ENCODE measurements around the gene LPCAT4. TPM values are rescaled to one million over a fixed set of nuclear protein-coding genes. Genes with fewer than 3 reads are reported as not detected.
"Not testable (repeated sequence)": the region's sequence is repeated elsewhere in the genome, so short reads cannot be mapped to it uniquely, and the experiment has no call there.

LPCAT4 gene
- total RNA-seq, 4 donors from 2014 or later: 11.8 to 40.2 (median 32.6) TPM

DNA sequence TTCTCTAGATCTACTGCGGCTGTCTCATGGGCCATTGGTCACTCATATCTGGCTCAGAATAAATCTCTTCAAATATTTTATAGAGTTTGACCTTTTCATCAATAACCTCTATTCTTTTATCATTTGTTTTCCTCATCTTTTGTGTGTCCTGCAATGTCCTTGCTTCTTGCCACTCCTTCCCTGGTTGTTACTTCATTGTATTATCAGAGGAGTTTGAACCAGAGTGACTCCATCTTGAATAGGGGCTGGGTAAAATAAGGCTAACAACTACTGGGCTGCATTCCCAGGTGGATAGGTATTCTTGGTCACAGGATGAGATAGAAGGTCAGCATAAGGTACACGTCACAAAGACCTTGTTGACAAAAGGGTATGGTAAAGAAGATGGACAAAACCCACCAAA is 9.9 kb upstream of the LPCAT4 start:
- H3K9me3 ChIP-seq: no peaks in the 10 kb centered on the region
- 96 to 100% methylated on average over 1 to 2 of the region's 2 CpGs for WGBS, 2 donors
- TF ChIP-seq POLR2A (IDR thresholded peaks at IDR 0.05): no peak
- TF ChIP-seq, protein P1, sequence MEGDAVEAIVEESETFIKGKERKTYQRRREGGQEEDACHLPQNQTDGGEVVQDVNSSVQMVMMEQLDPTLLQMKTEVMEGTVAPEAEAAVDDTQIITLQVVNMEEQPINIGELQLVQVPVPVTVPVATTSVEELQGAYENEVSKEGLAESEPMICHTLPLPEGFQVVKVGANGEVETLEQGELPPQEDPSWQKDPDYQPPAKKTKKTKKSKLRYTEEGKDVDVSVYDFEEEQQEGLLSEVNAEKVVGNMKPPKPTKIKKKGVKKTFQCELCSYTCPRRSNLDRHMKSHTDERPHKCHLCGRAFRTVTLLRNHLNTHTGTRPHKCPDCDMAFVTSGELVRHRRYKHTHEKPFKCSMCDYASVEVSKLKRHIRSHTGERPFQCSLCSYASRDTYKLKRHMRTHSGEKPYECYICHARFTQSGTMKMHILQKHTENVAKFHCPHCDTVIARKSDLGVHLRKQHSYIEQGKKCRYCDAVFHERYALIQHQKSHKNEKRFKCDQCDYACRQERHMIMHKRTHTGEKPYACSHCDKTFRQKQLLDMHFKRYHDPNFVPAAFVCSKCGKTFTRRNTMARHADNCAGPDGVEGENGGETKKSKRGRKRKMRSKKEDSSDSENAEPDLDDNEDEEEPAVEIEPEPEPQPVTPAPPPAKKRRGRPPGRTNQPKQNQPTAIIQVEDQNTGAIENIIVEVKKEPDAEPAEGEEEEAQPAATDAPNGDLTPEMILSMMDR (IDR thresholded peaks at IDR 0.05): no peak
- no peak for DNase-seq
- no peaks in the 10 kb centered on the region for H3K27me3 ChIP-seq
- intact Hi-C loops (cut with DNase I): no loop called here
- H3K27ac ChIP-seq: no peak overlapping the region
- H3K36me3 ChIP-seq: peaks cover 0 to 9% (median 0%) of the 10 kb centered on the region in 3 donors
- H3K4me1 ChIP-seq: peaks cover 0 to 11% (median 0%) of the 10 kb centered on the region in 3 donors
- no peak overlapping the region for H3K4me3 ChIP-seq

DNA sequence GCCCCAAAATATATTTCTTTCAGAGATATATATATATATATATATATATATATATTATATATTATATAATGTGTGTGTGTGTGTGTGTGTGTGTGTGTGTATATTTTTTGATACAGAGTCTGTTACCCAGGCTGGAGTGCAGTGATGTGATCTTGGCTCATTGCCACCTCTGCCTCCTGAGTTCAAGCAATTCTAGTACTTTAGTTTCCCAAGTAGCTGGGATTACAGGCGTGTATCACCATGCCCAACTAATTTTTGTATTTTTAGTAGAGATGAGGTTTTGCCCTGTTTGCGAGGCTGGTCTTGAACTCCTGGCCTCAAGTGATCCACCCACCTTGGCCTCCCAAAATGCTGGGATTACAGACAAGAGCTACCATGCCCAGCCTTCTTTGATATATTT is 8.5 kb upstream of the LPCAT4 start:
- H3K27ac ChIP-seq; H3K4me3 ChIP-seq; DNase-seq; intact Hi-C loops (cut with DNase I); H3K36me3 ChIP-seq; H3K9me3 ChIP-seq; H3K27me3 ChIP-seq: not testable (repeated sequence)
- 55 to 82% methylated on average over 2 of the region's 2 CpGs for WGBS, 2 donors
- peaks cover 0 to 11% (median 0%) of the 10 kb centered on the region in 3 donors for H3K4me1 ChIP-seq

DNA sequence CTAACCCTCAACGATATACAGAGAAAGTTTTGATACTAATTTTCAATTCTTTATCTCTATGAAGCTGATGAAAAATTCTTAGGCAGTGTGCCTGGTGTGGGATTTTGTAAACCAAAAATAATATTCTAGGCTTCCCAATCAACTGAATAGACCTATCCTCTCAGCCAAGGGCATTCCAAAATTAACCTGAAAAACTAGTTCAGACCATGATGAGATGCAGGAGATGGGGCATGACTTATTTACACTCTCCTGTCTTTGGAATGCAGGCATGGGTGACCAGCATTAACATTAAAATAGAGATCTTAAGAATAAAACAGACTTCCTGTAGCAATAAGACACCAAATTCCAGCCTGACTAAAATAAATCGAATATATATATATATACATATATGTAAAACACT is 7.8 kb upstream of the LPCAT4 start:
- 41 to 52% methylated on average over 2 of the region's 2 CpGs for WGBS, 2 donors
- Histone ChIP-seq H3K27ac (no peak overlapping the region), H3K27me3 (no peaks in the 10 kb centered on the region), H3K4me1 (peaks cover 0 to 12% (median 0%) of the 10 kb centered on the region in 3 donors), H3K4me3 (no peak overlapping the region), H3K9me3 (no peaks in the 10 kb centered on the region), H3K36me3 (no peaks in the 10 kb centered on the region)
- intact Hi-C loops (cut with DNase I): no loop called here
- TF ChIP-seq POLR2A (IDR thresholded peaks at IDR 0.05): no peak
- TF ChIP-seq, protein P1 (IDR thresholded peaks at IDR 0.05): no peak
- DNase-seq: no peak

DNA sequence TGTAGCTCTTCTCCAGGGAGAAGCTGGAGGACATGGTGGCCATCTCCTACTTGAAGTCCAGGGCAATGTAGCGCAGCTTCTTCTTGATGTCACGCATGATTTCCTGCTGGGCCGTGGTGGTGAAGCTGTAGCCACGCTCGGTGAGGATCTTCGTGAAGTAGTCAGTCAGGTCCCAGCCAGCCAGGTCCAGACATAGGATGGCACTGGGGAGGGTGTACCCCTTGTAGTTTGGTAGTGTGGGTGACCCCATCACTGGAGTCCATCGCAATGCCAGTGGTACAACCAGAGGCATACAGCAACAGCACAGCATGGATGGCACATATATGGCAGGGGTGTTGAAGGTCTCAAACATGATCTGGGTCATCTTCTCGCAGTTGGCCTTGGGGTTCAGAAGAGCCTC is 7.0 kb upstream of the LPCAT4 start:
- Histone ChIP-seq H3K27me3 (no peaks in the 10 kb centered on the region), H3K9me3 (no peaks in the 10 kb centered on the region), H3K4me1 (peaks cover 0 to 17% (median 0%) of the 10 kb centered on the region in 3 donors), H3K36me3 (no peaks in the 10 kb centered on the region), H3K27ac (no peak overlapping the region), H3K4me3 (no peak overlapping the region)
- TF ChIP-seq POLR2A (IDR thresholded peaks at IDR 0.05): no peak
- TF ChIP-seq, protein P1 (IDR thresholded peaks at IDR 0.05): no peak
- intact Hi-C loops (cut with DNase I): no loop called here
- DNase-seq: no peak
- WGBS, 2 donors: 90 to 100% methylated on average over 3 to 4 of the region's 8 CpGs

DNA sequence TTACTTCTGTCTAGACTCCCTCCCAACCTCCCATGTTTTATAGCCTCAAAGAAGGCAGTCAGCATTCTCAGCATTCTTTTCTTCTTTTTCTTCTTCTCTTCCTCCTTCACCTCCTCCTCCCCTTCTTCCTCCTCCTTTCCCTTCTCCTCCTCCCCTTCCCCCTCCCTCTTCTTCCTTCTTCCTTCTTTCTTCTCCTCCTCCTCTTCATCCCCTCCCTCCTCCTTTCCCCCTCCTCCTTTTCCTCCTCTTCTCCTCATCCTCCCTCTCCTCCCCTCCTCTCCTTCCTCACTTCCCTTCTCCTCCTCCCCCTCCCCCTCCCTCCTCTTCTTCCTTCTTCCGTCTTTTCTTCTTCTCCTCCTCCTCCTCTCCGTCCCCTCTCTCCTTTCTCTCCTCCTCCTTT is 3.6 kb upstream of the LPCAT4 start:
- TF ChIP-seq POLR2A (IDR thresholded peaks at IDR 0.05): no peak
- TF ChIP-seq, protein P1 (IDR thresholded peaks at IDR 0.05): no peak
- 74 to 76% methylated on average over 2 of the region's 2 CpGs for WGBS, 2 donors
- intact Hi-C loops (cut with DNase I): no loop called here
- no peak for DNase-seq
- peaks cover under 1 to 39% (median 10%) of the 10 kb centered on the region in 3 donors for H3K4me1 ChIP-seq
- H3K36me3 ChIP-seq: no peaks in the 10 kb centered on the region
- no peaks in the 10 kb centered on the region for H3K27me3 ChIP-seq
- no peak overlapping the region for H3K27ac ChIP-seq
- no peak overlapping the region for H3K4me3 ChIP-seq
- H3K9me3 ChIP-seq: no peaks in the 10 kb centered on the region

DNA sequence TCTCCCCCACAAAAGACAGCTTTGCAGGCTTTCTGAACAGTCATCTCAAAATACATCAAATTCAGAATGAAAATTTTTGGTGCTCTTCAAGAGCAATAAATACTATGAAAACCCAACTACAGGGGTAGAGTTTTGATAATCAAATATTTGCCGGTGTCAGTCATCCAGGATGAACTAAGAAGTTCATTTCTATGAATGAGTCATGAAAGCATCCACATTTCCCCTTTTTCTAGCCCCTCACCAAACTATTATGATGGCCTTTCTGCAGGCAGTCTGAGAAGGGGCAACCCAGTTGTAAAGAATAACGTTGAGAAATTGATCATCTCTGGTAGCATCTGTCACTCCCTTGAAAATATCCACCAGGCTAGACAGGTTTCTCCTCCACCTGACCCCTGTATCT is 3.1 kb upstream of the LPCAT4 start:
- intact Hi-C loops (cut with DNase I): no loop called here
- WGBS, 2 donors: 52 to 58% methylated on average over 2 of the region's 2 CpGs

More for the DNA sequence above, 3.1 kb upstream of the LPCAT4 start:
- no peak for DNase-seq
- no peak overlapping the region for H3K4me3 ChIP-seq
- H3K36me3 ChIP-seq: no peaks in the 10 kb centered on the region
- TF ChIP-seq, protein P1 (IDR thresholded peaks at IDR 0.05): no peak
- no peaks in the 10 kb centered on the region for H3K27me3 ChIP-seq
- H3K27ac ChIP-seq: no peak overlapping the region
- no peaks in the 10 kb centered on the region for H3K9me3 ChIP-seq
- peaks cover 3 to 43% (median 15%) of the 10 kb centered on the region in 3 donors for H3K4me1 ChIP-seq
